ENCODE results near the gene NOS1AP.

GRCh38 chr1:162087111-162087510, 17.6 kb downstream of the NOS1AP start:
- TF ChIP-seq CTCF (IDR thresholded peaks at IDR 0.05; ENCODE audit: low read depth, low read length, poor library complexity, severe bottlenecking), result no peak
- TF ChIP-seq EZH2phosphoT487 (IDR thresholded peaks at IDR 0.05; ENCODE audit: borderline replicate concordance, low read length), result no peak

Data from DOHH2 (cell line).